ENCODE measurements around the gene KIF9.
"Not testable (repeated sequence)": the region's sequence is repeated elsewhere in the genome, so short reads cannot be mapped to it uniquely, and the experiment has no call there.

KIF9 gene

DNA sequence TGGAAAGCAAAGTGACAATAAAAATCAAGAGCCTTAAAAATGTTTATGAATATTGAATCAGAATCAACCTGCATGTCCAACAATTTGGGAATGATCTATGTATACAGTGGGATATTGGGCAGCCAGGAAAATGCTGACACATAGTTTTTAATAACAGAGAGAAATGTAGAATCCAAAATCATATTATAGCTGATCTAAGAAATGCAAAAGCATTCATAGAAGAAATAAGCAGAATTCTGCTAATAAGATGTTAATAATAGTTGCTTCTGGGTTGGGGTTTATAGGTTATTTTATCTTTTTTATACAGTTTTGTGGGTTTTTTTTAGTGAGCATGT lies 15.1 kb downstream of the KIF9 start:
- H3K27me3 ChIP-seq (ENCODE audit: control insufficient read depth, insufficient read depth, low read length): no peaks in the 10 kb centered on the region
- H3K4me3 ChIP-seq (ENCODE audit: low read depth, low read length): no peak overlapping the region
- H3K36me3 ChIP-seq (ENCODE audit: control insufficient read depth, insufficient read depth, low read length): no peaks in the 10 kb centered on the region
- H3K27ac ChIP-seq (ENCODE audit: low read depth, low read length): no peak overlapping the region
- H3K4me1 ChIP-seq (ENCODE audit: control insufficient read depth, insufficient read depth, low read length): no peaks in the 10 kb centered on the region; the same call in 1 of the 2 replicates
- H3K9me3 ChIP-seq (ENCODE audit: control insufficient read depth, insufficient read depth, low read depth, low read length): no peaks in the 10 kb centered on the region
- H3K9ac ChIP-seq (ENCODE audit: low read length): no peak overlapping the region

GRCh38 chr3:47266709-47267489 lies 15.7 kb downstream of the KIF9 start:
- no peaks in the 10 kb centered on the region for H3K27me3 ChIP-seq (ENCODE audit: control insufficient read depth, insufficient read depth, low read length)
- H3K9ac ChIP-seq (ENCODE audit: low read length): no peak overlapping the region
- H3K27ac ChIP-seq (ENCODE audit: low read depth, low read length): no peak overlapping the region
- H3K4me1 ChIP-seq (ENCODE audit: control insufficient read depth, insufficient read depth, low read length): no peaks in the 10 kb centered on the region; the same call in 1 of the 2 replicates
- no peaks in the 10 kb centered on the region for H3K36me3 ChIP-seq (ENCODE audit: control insufficient read depth, insufficient read depth, low read length)
- H3K9me3 ChIP-seq (ENCODE audit: control insufficient read depth, insufficient read depth, low read depth, low read length): no peaks in the 10 kb centered on the region
- no peak overlapping the region for H3K4me3 ChIP-seq (ENCODE audit: low read depth, low read length)

GRCh38 chr3:47265725-47266428 lies 16.7 kb downstream of the KIF9 start:
- H3K27ac ChIP-seq (ENCODE audit: low read depth, low read length): no peak overlapping the region
- no peaks in the 10 kb centered on the region for H3K27me3 ChIP-seq (ENCODE audit: control insufficient read depth, insufficient read depth, low read length)
- no peaks in the 10 kb centered on the region for H3K36me3 ChIP-seq (ENCODE audit: control insufficient read depth, insufficient read depth, low read length)
- H3K9me3 ChIP-seq (ENCODE audit: control insufficient read depth, insufficient read depth, low read depth, low read length): no peaks in the 10 kb centered on the region
- no peak overlapping the region for H3K4me3 ChIP-seq (ENCODE audit: low read depth, low read length)
- no peak overlapping the region for H3K9ac ChIP-seq (ENCODE audit: low read length)
- H3K4me1 ChIP-seq (ENCODE audit: control insufficient read depth, insufficient read depth, low read length): peaks cover 10% of the 10 kb centered on the region

DNA sequence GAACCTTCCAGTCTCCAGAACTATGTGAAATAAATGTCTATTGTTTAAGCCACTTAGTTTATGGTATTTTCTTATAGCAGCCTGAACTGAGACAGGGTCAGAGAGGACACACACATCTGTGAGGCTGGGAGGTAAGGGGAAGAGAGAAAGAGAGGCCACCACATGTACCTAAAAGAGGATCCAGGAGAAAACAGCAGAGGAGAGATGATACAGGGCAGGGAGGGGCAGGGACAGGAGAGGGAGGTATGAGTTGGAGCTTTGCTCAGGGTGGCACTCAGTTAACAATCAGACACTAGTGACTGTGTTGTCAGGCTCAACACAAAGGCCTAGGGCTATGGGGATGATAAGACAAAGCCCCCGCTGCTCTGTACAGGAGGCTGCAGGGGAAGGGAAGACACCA lies 17.6 kb downstream of the KIF9 start:
- Histone ChIP-seq H3K27me3 (ENCODE audit: control insufficient read depth, insufficient read depth, low read length) (no peaks in the 10 kb centered on the region), H3K27ac (ENCODE audit: low read depth, low read length) (no peak overlapping the region), H3K4me1 (ENCODE audit: control insufficient read depth, insufficient read depth, low read length) (peaks cover 17% of the 10 kb centered on the region), H3K4me3 (ENCODE audit: low read depth, low read length) (no peak overlapping the region), H3K36me3 (ENCODE audit: control insufficient read depth, insufficient read depth, low read length) (no peaks in the 10 kb centered on the region), H3K9me3 (ENCODE audit: control insufficient read depth, insufficient read depth, low read depth, low read length) (no peaks in the 10 kb centered on the region), H3K9ac (ENCODE audit: low read length) (no peak overlapping the region)

DNA sequence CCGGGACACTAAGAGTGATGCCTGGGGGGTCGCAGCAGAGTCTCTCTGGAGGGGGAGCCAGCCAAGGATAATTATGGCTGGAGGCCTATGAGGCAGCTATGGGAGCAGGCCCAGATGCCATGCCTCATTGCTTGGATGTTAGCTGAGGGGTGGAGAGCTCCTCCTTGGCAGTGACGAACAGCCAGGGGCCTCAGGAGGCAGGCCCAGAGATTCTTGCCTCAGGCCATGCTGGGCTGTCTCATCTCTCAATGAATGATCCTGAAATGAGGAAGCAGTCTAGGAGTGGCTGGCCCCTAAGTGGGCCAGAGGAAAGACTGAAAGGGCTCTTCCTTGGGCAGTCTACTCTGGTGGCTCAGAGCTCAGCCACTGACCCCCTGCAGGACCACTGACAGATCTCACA lies 21.3 kb downstream of the KIF9 start:
- H3K27ac ChIP-seq (ENCODE audit: low read depth, low read length): no peak overlapping the region
- no peaks in the 10 kb centered on the region for H3K36me3 ChIP-seq (ENCODE audit: control insufficient read depth, insufficient read depth, low read length)
- H3K4me1 ChIP-seq (ENCODE audit: control insufficient read depth, insufficient read depth, low read length): peaks cover 22% of the 10 kb centered on the region
- H3K9ac ChIP-seq (ENCODE audit: low read length): peak overlapping the region; percentile 50
- H3K27me3 ChIP-seq (ENCODE audit: control insufficient read depth, insufficient read depth, low read length): no peaks in the 10 kb centered on the region
- no peak overlapping the region for H3K4me3 ChIP-seq (ENCODE audit: low read depth, low read length)
- no peaks in the 10 kb centered on the region for H3K9me3 ChIP-seq (ENCODE audit: control insufficient read depth, insufficient read depth, low read depth, low read length)

DNA sequence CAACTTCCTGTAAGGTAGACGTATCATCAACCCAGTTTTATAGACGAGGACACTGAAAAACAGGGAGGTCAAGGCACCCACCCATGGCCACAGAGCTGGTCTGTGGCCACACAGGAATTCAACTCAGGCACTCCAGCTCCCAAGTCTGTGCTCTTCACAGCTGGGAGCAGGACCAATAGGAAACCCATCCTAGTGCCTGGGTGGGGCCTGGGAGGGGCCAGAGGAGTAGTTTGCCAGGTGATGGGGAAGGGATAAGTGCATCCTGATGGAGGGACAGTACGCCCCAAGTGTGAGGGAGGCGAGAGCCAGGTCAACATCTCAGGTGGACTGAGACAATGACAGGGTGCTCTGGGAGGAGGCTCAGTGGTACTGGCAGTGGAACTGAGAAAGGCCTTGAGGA lies 22.0 kb downstream of the KIF9 start:
- Histone ChIP-seq H3K9me3 (ENCODE audit: control insufficient read depth, insufficient read depth, low read depth, low read length) (no peaks in the 10 kb centered on the region), H3K4me1 (ENCODE audit: control insufficient read depth, insufficient read depth, low read length) (peaks cover 22% of the 10 kb centered on the region), H3K36me3 (ENCODE audit: control insufficient read depth, insufficient read depth, low read length) (no peaks in the 10 kb centered on the region), H3K9ac (ENCODE audit: low read length) (peak overlapping the region; percentile 54), H3K27me3 (ENCODE audit: control insufficient read depth, insufficient read depth, low read length) (no peaks in the 10 kb centered on the region), H3K4me3 (ENCODE audit: low read depth, low read length) (no peak overlapping the region), H3K27ac (ENCODE audit: low read depth, low read length) (peak overlapping the region; percentile 46; the same call in 1 of the 2 replicates)

DNA sequence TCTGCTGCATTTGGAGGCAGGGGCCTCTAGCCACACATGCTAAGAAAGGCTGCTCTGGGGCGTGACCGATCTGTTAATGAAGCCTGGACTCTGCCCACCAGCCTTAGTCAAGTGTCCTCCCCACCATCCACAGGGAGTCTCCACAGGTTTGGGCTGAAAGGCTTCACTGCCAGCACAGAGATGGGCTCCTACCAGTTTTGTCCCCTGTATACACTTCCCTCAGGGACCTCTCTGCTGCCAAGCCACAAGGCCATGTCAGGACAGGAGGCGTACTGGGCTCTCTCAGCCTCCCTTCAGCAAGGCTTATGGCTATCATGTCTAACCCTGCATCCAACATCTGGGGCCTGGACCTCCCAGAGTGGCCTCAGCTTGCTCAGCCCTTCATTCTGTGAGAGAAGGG lies 23.5 kb downstream of the KIF9 start:
- H3K9ac ChIP-seq (ENCODE audit: low read length): peak overlapping the region; percentile 69
- H3K27ac ChIP-seq (ENCODE audit: low read depth, low read length): peak overlapping the region; percentile 74; the same call in 1 of the 2 replicates
- peaks cover 22% of the 10 kb centered on the region for H3K4me1 ChIP-seq (ENCODE audit: control insufficient read depth, insufficient read depth, low read length)
- no peaks in the 10 kb centered on the region for H3K27me3 ChIP-seq (ENCODE audit: control insufficient read depth, insufficient read depth, low read length)
- H3K4me3 ChIP-seq (ENCODE audit: low read depth, low read length): no peak overlapping the region
- H3K9me3 ChIP-seq (ENCODE audit: control insufficient read depth, insufficient read depth, low read depth, low read length): no peaks in the 10 kb centered on the region
- H3K36me3 ChIP-seq (ENCODE audit: control insufficient read depth, insufficient read depth, low read length): no peaks in the 10 kb centered on the region

- not testable (repeated sequence) for H3K36me3 ChIP-seq (ENCODE audit: control insufficient read depth, insufficient read depth, low read length); H3K9ac ChIP-seq (ENCODE audit: low read length); H3K4me3 ChIP-seq (ENCODE audit: low read depth, low read length); H3K9me3 ChIP-seq (ENCODE audit: control insufficient read depth, insufficient read depth, low read depth, low read length); H3K27me3 ChIP-seq (ENCODE audit: control insufficient read depth, insufficient read depth, low read length); H3K27ac ChIP-seq (ENCODE audit: low read depth, low read length)
- peaks cover 21% of the 10 kb centered on the region for H3K4me1 ChIP-seq (ENCODE audit: control insufficient read depth, insufficient read depth, low read length)
Observed at GRCh38 chr3:47256331-47256730, 26.3 kb downstream of the KIF9 start.

GRCh38 chr3:47251689-47252088 lies 30.9 kb downstream of the KIF9 start:
- H3K27me3 ChIP-seq (ENCODE audit: control insufficient read depth, insufficient read depth, low read length): no peaks in the 10 kb centered on the region
- no peak overlapping the region for H3K4me3 ChIP-seq (ENCODE audit: low read depth, low read length)
- no peak overlapping the region for H3K27ac ChIP-seq (ENCODE audit: low read depth, low read length)
- no peaks in the 10 kb centered on the region for H3K9me3 ChIP-seq (ENCODE audit: control insufficient read depth, insufficient read depth, low read depth, low read length)
- H3K9ac ChIP-seq (ENCODE audit: low read length): no peak overlapping the region
- peaks cover 7% of the 10 kb centered on the region for H3K4me1 ChIP-seq (ENCODE audit: control insufficient read depth, insufficient read depth, low read length)
- no peaks in the 10 kb centered on the region for H3K36me3 ChIP-seq (ENCODE audit: control insufficient read depth, insufficient read depth, low read length)

- H3K36me3 ChIP-seq (ENCODE audit: control insufficient read depth, insufficient read depth, low read length); H3K9ac ChIP-seq (ENCODE audit: low read length); H3K9me3 ChIP-seq (ENCODE audit: control insufficient read depth, insufficient read depth, low read depth, low read length); H3K4me3 ChIP-seq (ENCODE audit: low read depth, low read length); H3K27ac ChIP-seq (ENCODE audit: low read depth, low read length); H3K27me3 ChIP-seq (ENCODE audit: control insufficient read depth, insufficient read depth, low read length); H3K4me1 ChIP-seq (ENCODE audit: control insufficient read depth, insufficient read depth, low read length): not testable (repeated sequence)
Observed at GRCh38 chr3:47251085-47251484, 31.5 kb downstream of the KIF9 start.

DNA sequence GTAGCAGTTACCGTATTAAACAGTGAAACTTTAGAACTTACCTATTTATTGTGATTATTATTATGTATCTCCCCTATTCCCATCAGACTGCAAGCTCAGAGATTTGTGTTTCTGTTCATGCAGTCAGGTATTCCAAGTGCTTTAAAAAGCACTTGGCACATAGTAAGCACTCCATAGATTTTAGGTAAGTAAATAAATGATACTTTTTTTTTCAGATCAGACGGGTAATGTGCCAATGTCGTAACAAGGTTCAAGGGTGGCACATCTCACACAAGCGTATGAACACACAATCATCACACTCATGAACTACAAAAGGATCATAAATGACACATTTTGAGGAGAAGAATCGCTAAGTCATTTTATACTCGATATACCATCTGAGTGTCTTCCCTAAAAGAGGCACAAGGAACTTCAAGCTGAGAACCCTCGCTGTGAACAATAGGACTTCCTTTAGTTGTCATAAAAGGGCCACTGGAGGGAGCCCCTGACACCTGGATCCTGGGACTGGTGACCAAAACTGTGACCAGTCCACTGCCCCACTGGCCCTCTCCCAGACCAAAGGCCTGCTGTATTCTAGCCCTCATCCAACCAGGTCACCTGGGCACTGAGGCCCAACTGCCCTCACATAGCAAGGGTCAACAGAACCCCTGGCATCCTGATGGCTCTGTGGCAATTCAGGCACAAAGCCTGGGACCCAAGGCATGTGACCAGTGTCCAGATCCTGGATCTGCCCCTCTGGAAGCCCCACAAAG lies 32.1 kb downstream of the KIF9 start:
- H3K27ac ChIP-seq (ENCODE audit: low read depth, low read length): no peak overlapping the region
- no peak overlapping the region for H3K4me3 ChIP-seq (ENCODE audit: low read depth, low read length)
- H3K36me3 ChIP-seq (ENCODE audit: control insufficient read depth, insufficient read depth, low read length): no peaks in the 10 kb centered on the region
- no peak overlapping the region for H3K9ac ChIP-seq (ENCODE audit: low read length)
- H3K4me1 ChIP-seq (ENCODE audit: control insufficient read depth, insufficient read depth, low read length): peaks cover 7% of the 10 kb centered on the region
- no peaks in the 10 kb centered on the region for H3K9me3 ChIP-seq (ENCODE audit: control insufficient read depth, insufficient read depth, low read depth, low read length)
- H3K27me3 ChIP-seq (ENCODE audit: control insufficient read depth, insufficient read depth, low read length): no peaks in the 10 kb centered on the region
